Erythroblast (primary cell): Measurements from ENCODE around the gene ENPP7.

Experiments
- GATA1 ChIP-seq: IDR thresholded peaks from 2 replicates; pipeline ENCODE4 v1.6.1; 2011; ENCODE audit warnings: low read depth, mild to moderate bottlenecking, control low read depth, low read length, moderate library complexity
- POLR2A ChIP-seq: IDR thresholded peaks from 2 replicates; pipeline ENCODE4 v1.6.1; 2011; ENCODE audit warnings: mild to moderate bottlenecking, low read length

DNA sequence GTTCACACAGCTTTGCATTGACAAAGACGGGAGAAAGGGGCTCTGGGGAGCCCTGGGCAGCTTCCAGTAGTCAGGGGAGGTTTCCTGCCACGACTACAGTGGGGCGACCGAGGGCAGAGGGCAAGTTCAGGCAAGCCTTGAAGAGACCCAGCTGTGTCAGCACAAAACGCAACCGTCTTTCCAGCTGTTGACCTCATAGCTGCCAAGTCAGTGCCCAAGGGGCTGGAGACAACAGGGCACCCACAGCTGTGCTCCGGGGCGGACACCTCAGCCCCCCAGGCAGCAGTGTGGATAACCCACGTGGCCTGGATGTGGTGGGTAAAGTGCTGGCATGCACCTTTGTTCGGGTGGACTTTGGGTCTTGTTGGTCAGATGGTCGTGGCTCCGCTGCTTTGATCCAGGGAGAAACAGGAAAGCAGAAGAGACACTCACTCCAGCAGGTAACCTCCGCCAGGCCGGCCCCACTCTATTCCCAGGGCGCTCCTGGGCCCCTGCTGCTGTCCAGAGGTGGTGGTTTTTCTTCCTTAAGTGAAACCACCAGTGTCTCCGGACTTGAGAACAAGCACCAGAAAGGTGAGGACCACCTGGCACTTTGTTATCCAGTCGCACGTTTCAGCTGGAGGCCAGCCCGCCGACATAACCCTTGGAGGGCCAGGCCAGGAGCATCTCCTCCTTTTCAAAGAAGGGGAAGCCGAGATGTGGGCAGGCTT, 29.6 kb downstream of the ENPP7 start:
- TF ChIP-seq GATA1 (no peak), POLR2A (no peak)
